ENCODE data around the gene ARL10. TPM values are rescaled to one million over a fixed set of nuclear protein-coding genes. Genes with fewer than 3 reads are reported as not detected.

ARL10 gene
- polyA plus RNA-seq, 1 donor (not counting 4 experiments of a cell fraction or from before 2014, with no cell fraction given): 1.6 TPM

GRCh38 chr5:176420972-176421544 is 55.8 kb downstream of the ARL10 start:
- no peak overlapping the region for H3K9ac ChIP-seq (ENCODE audit: control insufficient read depth, extremely low read depth, insufficient read depth, low read length)
- H2AFZ ChIP-seq (ENCODE audit: control insufficient read depth, low read length): no peak overlapping the region
- H3K9me1 ChIP-seq (ENCODE audit: control insufficient read depth, extremely low read depth, insufficient read depth, low read length): no peaks in the 10 kb centered on the region
- H3K27ac ChIP-seq (ENCODE audit: control insufficient read depth, insufficient read depth, low read length): no peak overlapping the region
- no peak for DNase-seq (ENCODE audit: low read depth, low spot score)
- H3K36me3 ChIP-seq (ENCODE audit: control insufficient read depth in 2 of 2, extremely low read depth in 1 of 2, insufficient read depth in 2 of 2, low read length in 2 of 2): no peaks in the 10 kb centered on the region
- H3K27me3 ChIP-seq (ENCODE audit: control insufficient read depth, extremely low read depth, insufficient read depth, low read length): no peaks in the 10 kb centered on the region
- H3K79me2 ChIP-seq (ENCODE audit: control insufficient read depth, insufficient read depth, low read length): peaks cover 2% of the 10 kb centered on the region
- FAIRE-seq: no peak
- no peak overlapping the region for H3K4me3 ChIP-seq (ENCODE audit: control insufficient read depth in 2 of 3, extremely low read depth in 1 of 3, insufficient read depth in 2 of 3, low read depth in 1 of 3, low read length in 3 of 3)
- H3K4me2 ChIP-seq (ENCODE audit: control insufficient read depth, extremely low read depth, insufficient read depth, low read depth, low read length): no peak overlapping the region
- dilution Hi-C loops (cut with MboI; ENCODE audit: extremely low pct_ligation_motif_present, low sequenced_read_pairs): no loop called here
- H4K20me1 ChIP-seq (ENCODE audit: control insufficient read depth, extremely low read depth, insufficient read depth, low read length): no peaks in the 10 kb centered on the region
- H3K4me1 ChIP-seq (ENCODE audit: control insufficient read depth, extremely low read depth, insufficient read depth, low read length): peaks cover 24% of the 10 kb centered on the region
- no peaks in the 10 kb centered on the region for H3K9me3 ChIP-seq (ENCODE audit: control insufficient read depth, low read depth, low read length)
- TF ChIP-seq CTCF (optimal IDR thresholded peaks at IDR 0.05 in 1 of 3, IDR thresholded peaks at IDR 0.05 in 1 of 3, conservative IDR thresholded peaks at IDR 0.05 in 1 of 3; ENCODE audit: extremely low read depth in 1 of 3, insufficient read depth in 2 of 3, low read length in 3 of 3) (no peak), EZH2 (IDR thresholded peaks at IDR 0.05; ENCODE audit: low read length) (no peak)

GRCh38 chr5:176424181-176424580 is 58.9 kb downstream of the ARL10 start:
- Histone ChIP-seq H3K4me2 (ENCODE audit: control insufficient read depth, extremely low read depth, insufficient read depth, low read depth, low read length) (no peak overlapping the region), H3K4me1 (ENCODE audit: control insufficient read depth, extremely low read depth, insufficient read depth, low read length) (peaks cover 2% of the 10 kb centered on the region), H3K79me2 (ENCODE audit: control insufficient read depth, insufficient read depth, low read length) (no peaks in the 10 kb centered on the region), H3K9me1 (ENCODE audit: control insufficient read depth, extremely low read depth, insufficient read depth, low read length) (no peaks in the 10 kb centered on the region), H4K20me1 (ENCODE audit: control insufficient read depth, extremely low read depth, insufficient read depth, low read length) (no peaks in the 10 kb centered on the region), H3K4me3 (ENCODE audit: control insufficient read depth in 2 of 3, extremely low read depth in 1 of 3, insufficient read depth in 2 of 3, low read depth in 1 of 3, low read length in 3 of 3) (no peak overlapping the region), H3K27ac (ENCODE audit: control insufficient read depth, insufficient read depth, low read length) (no peak overlapping the region), H3K9ac (ENCODE audit: control insufficient read depth, extremely low read depth, insufficient read depth, low read length) (no peak overlapping the region), H3K9me3 (ENCODE audit: control insufficient read depth, low read depth, low read length) (no peaks in the 10 kb centered on the region), H3K27me3 (ENCODE audit: control insufficient read depth, extremely low read depth, insufficient read depth, low read length) (no peaks in the 10 kb centered on the region), H2AFZ (ENCODE audit: control insufficient read depth, low read length) (no peak overlapping the region), H3K36me3 (ENCODE audit: control insufficient read depth in 2 of 2, extremely low read depth in 1 of 2, insufficient read depth in 2 of 2, low read length in 2 of 2) (no peaks in the 10 kb centered on the region)
- dilution Hi-C loops (cut with MboI; ENCODE audit: extremely low pct_ligation_motif_present, low sequenced_read_pairs): no loop called here
- FAIRE-seq: no peak
- DNase-seq (ENCODE audit: low read depth, low spot score): no peak
- TF ChIP-seq CTCF (optimal IDR thresholded peaks at IDR 0.05 in 1 of 3, IDR thresholded peaks at IDR 0.05 in 1 of 3, conservative IDR thresholded peaks at IDR 0.05 in 1 of 3; ENCODE audit: extremely low read depth in 1 of 3, insufficient read depth in 2 of 3, low read length in 3 of 3) (no peak), EZH2 (IDR thresholded peaks at IDR 0.05; ENCODE audit: low read length) (no peak)

All from keratinocyte (primary cell).